ENCODE data around the gene PCGF2. TPM values are rescaled to one million over a fixed set of nuclear protein-coding genes. Genes with fewer than 3 reads are reported as not detected.

PCGF2 gene
- total and polyA plus RNA-seq, 2 of the 8 experiments (the other 6 are each of a cell fraction or from before 2014, with no cell fraction given), result 42.1 to 93.3 TPM

DNA sequence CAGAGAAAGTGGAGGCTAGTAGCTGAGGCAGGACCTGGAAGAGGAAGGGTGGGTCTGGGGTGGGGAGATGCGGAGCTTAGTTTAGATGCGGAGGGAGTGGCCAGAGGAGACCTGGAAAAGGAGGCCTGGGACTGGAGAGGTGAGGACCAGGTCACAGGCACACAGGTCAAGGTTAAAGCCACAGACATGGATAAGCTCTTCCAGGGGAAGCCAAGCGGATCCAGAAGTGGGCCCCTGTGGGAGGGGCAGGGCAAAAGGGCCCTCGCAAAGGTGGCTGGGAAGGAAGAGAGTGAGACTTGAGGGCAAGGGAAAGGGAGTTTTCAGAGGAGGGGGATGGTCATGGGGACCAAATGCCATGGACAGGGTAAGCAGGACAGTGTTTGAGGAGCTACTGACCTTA lies 57.0 kb downstream of the PCGF2 start:
- CTCF ChIA-PET (ENCODE audit: partially characterized antibody), result interaction anchor here (0.7 to 9.6 kb wide), 9 partner anchors 9 to 55 kb away, joined by 3 to 141 read pairs (median 5); partner anchors contain the start of genes EPOP and MLLT6
- H3K27ac ChIP-seq (ENCODE audit: low read depth, low read length), result no peak overlapping the region
- no peaks in the 10 kb centered on the region for H3K4me1 ChIP-seq (replicated peaks in 1 of 4; ENCODE audit: control insufficient read depth in 3 of 4, insufficient read depth in 4 of 4, low read length in 3 of 4)
- H2AK5ac ChIP-seq (ENCODE audit: low read depth, low read length), result no peak overlapping the region
- no peak overlapping the region for H2BK20ac ChIP-seq (ENCODE audit: low read length)
- no peak overlapping the region for H3K56ac ChIP-seq (replicated peaks; ENCODE audit: insufficient read length, low read depth, low read length)
- no peaks in the 10 kb centered on the region for H3K79me1 ChIP-seq (ENCODE audit: low read depth, low read length)
- H3K4me2 ChIP-seq (ENCODE audit: insufficient read depth in 1 of 2, low read depth in 2 of 2, low read length in 2 of 2), result no peak overlapping the region
- no peak overlapping the region for H3K4ac ChIP-seq (replicated peaks; ENCODE audit: insufficient read length, low read depth, low read length)
- no peak overlapping the region for H3K14ac ChIP-seq (ENCODE audit: insufficient read length)
- H2BK15ac ChIP-seq (ENCODE audit: low read length), result no peak overlapping the region
- no peak overlapping the region for H2BK5ac ChIP-seq (ENCODE audit: low read depth, low read length)
- no peak overlapping the region for H2AFZ ChIP-seq (ENCODE audit: low read length)
- TF ChIP-seq ASH2L (IDR thresholded peaks at IDR 0.05; ENCODE audit: low read length) (no peak), BACH1 (IDR thresholded peaks at IDR 0.05; ENCODE audit: low read length) (no peak)
- H3K23ac ChIP-seq (ENCODE audit: insufficient read length), result no peak overlapping the region
- POLR2A ChIA-PET (ENCODE audit: partially characterized antibody), result interaction anchor here (0.5 to 2.2 kb wide), 5 partner anchors 10 to 19 kb away, joined by 3 to 6 read pairs (median 3); no protein-coding TSS in a partner anchor
- FAIRE-seq, result no peak
- no peaks in the 10 kb centered on the region for H3K36me3 ChIP-seq (ENCODE audit: control insufficient read depth in 2 of 4, insufficient read depth in 4 of 4, low read length in 3 of 4)
- no peak overlapping the region for H4K91ac ChIP-seq (replicated peaks; ENCODE audit: insufficient read length, low read length)
- H3K18ac ChIP-seq (ENCODE audit: extremely low read depth, low read length), result no peak overlapping the region
- no peaks in the 10 kb centered on the region for H3K23me2 ChIP-seq (ENCODE audit: low read depth, low read length)
- WGBS, 2 experiments (ENCODE audit: extremely low coverage in 1 of 2, insufficient coverage in 1 of 2, insufficient read length in 1 of 2, insufficient replicate concordance in 2 of 2, low coverage in 1 of 2, low lambda C conversion rate in 2 of 2, missing lambda C conversion rate in 1 of 2), result 77% methylated on average over 4 of the region's 4 CpGs; no CpG with 5 or more reads in 1 of the 2 experiments
- H4K20me1 ChIP-seq (replicated peaks in 1 of 2; ENCODE audit: control insufficient read depth in 1 of 2, insufficient read depth in 2 of 2, low read length in 2 of 2), result no peaks in the 10 kb centered on the region
- no peak for DNase-seq (ENCODE audit: low read depth in 1 of 2, low spot score in 2 of 2)
- H4K8ac ChIP-seq (ENCODE audit: extremely low read depth, insufficient read depth, low read length), result no peak overlapping the region
- H2BK120ac ChIP-seq (replicated peaks; ENCODE audit: low read depth, low read length), result no peak overlapping the region
- H3K79me2 ChIP-seq (ENCODE audit: control insufficient read depth in 1 of 2, insufficient read depth in 2 of 2, low read length in 2 of 2), result no peaks in the 10 kb centered on the region
- H3K9me3 ChIP-seq (ENCODE audit: insufficient read depth in 2 of 2, low read depth in 1 of 2, low read length in 1 of 2), result no peaks in the 10 kb centered on the region
- no peak overlapping the region for H4K5ac ChIP-seq (ENCODE audit: insufficient read length, low read depth, low read length)
- peaks cover 0 to 10% (median 3%) of the 10 kb centered on the region in 4 experiments; a peak in 1 of 7 replicates for H3K27me3 ChIP-seq (replicated peaks in 1 of 4; ENCODE audit: control insufficient read depth in 3 of 4, extremely low read depth in 1 of 4, insufficient read depth in 3 of 4, low read length in 3 of 4)
- H3K9ac ChIP-seq (replicated peaks in 1 of 4; ENCODE audit: extremely low read depth in 1 of 4, low read depth in 3 of 4, low read length in 3 of 4), result no peak overlapping the region
- H3K4me3 ChIP-seq (ENCODE audit: extremely low read depth in 1 of 4, insufficient read depth in 2 of 4, low read depth in 3 of 4, low read length in 4 of 4), result no peak overlapping the region
- no peak overlapping the region for H2BK12ac ChIP-seq (ENCODE audit: low read depth, low read length)
